ENCODE measurements around the gene WNK4. TPM values are rescaled to one million over a fixed set of nuclear protein-coding genes. Genes with fewer than 3 reads are reported as not detected.

The WNK4 gene
- total RNA-seq, 6 donors from 2014 or later = 0.15 to 1.8 (median 0.26) TPM; not detected in 2

- no peak overlapping the region for H3K27ac ChIP-seq
- no peaks in the 10 kb centered on the region for H3K9me3 ChIP-seq
- ATAC-seq (ENCODE audit: low FRiP score in 2 of 2) = no peak
- peaks cover 4 to 12% (median 6%) of the 10 kb centered on the region in 4 donors for H3K36me3 ChIP-seq
- peaks cover 19 to 32% (median 23%) of the 10 kb centered on the region in 4 donors for H3K4me1 ChIP-seq
- no peak overlapping the region for H3K4me3 ChIP-seq
- no peak for TF ChIP-seq POLR2A (IDR thresholded peaks at IDR 0.05)
- no peak for TF ChIP-seq EP300 (IDR thresholded peaks at IDR 0.05)
- no peak for DNase-seq
- H3K27me3 ChIP-seq = no peaks in the 10 kb centered on the region
These were observed 50.6 kb downstream of the WNK4 start for GRCh38 chr17:42830971-42831370.

- ATAC-seq (ENCODE audit: low FRiP score in 2 of 2) = peak; percentile 41 to 54
- no peak for DNase-seq
- Histone ChIP-seq H3K36me3 (peaks cover 6 to 26% (median 18%) of the 10 kb centered on the region in 4 donors), H3K9me3 (no peaks in the 10 kb centered on the region), H3K27me3 (no peaks in the 10 kb centered on the region), H3K4me1 (peaks cover 19 to 34% (median 23%) of the 10 kb centered on the region in 4 donors), H3K27ac (peak overlapping the region; percentile 89 to 95 (median 92)), H3K4me3 (peak overlapping the region; percentile 79 to 98 (median 94))
- 51 to 55% methylated on average over 9 of the region's 9 CpGs for WGBS, 2 donors
- TF ChIP-seq EP300 (IDR thresholded peaks at IDR 0.05) = no peak
- TF ChIP-seq POLR2A (IDR thresholded peaks at IDR 0.05) = no peak
- TF ChIP-seq POLR2AphosphoS5 (IDR thresholded peaks at IDR 0.05) = no peak
- no peak for TF ChIP-seq CTCF (IDR thresholded peaks at IDR 0.05)
These were observed 52.0 kb downstream of the WNK4 start for GRCh38 chr17:42832213-42832933.

GRCh38 chr17:42832934-42833766 lies 52.7 kb downstream of the WNK4 start, which contains the start of gene PSME3:
Gene PSME3 (plus strand): TSS chr17:42833397. CDS start chr17:42833632, 235 bp downstream.
- H3K27ac ChIP-seq = peak within 1 kb of the TSS; percentile 89 to 95 (median 92)
- DNase-seq = peak; percentile 92 to 97
- ATAC-seq (ENCODE audit: low FRiP score in 2 of 2) = peak; percentile 94 to 97
- peaks cover 19 to 34% (median 23%) of the 10 kb centered on the region in 4 donors for H3K4me1 ChIP-seq
- H3K4me3 ChIP-seq = peak within 1 kb of the TSS; percentile 79 to 98 (median 94)
- TF ChIP-seq CTCF (IDR thresholded peaks at IDR 0.05) = peak in 3 of 6 experiments; percentile 6 to 44 (median 19)
- TF ChIP-seq POLR2A (IDR thresholded peaks at IDR 0.05) = peak; percentile 38 to 97 (median 89)
- peak in 1 of 4 donors; percentile 35 for TF ChIP-seq EP300 (IDR thresholded peaks at IDR 0.05)
- TF ChIP-seq POLR2AphosphoS5 (IDR thresholded peaks at IDR 0.05) = peak; percentile 98 to 99
- WGBS, 2 donors = 0% methylated on average over 42 to 45 of the region's 71 CpGs
- H3K9me3 ChIP-seq = no peaks in the 10 kb centered on the region
- peaks cover 12 to 34% (median 25%) of the 10 kb centered on the region in 4 donors for H3K36me3 ChIP-seq
- no peaks in the 10 kb centered on the region for H3K27me3 ChIP-seq

GRCh38 chr17:42833767-42834422 lies 53.5 kb downstream of the WNK4 start:
- Histone ChIP-seq H3K27me3 (no peaks in the 10 kb centered on the region), H3K27ac (peak overlapping the region; percentile 89 to 95 (median 92)), H3K4me1 (peaks cover 19 to 34% (median 23%) of the 10 kb centered on the region in 4 donors), H3K9me3 (no peaks in the 10 kb centered on the region), H3K4me3 (peak overlapping the region; percentile 79 to 98 (median 94)), H3K36me3 (peaks cover 20 to 41% (median 33%) of the 10 kb centered on the region in 4 donors)
- 6 to 31% methylated on average over 3 to 18 of the region's 18 CpGs for WGBS, 2 donors
- ATAC-seq (ENCODE audit: low FRiP score in 2 of 2) (peak in 1 of 2 donors; percentile 23), DNase-seq (no peak)
- no peak for TF ChIP-seq CTCF (IDR thresholded peaks at IDR 0.05)
- TF ChIP-seq POLR2AphosphoS5 (IDR thresholded peaks at IDR 0.05) = no peak
- TF ChIP-seq EP300 (IDR thresholded peaks at IDR 0.05) = no peak
- no peak for TF ChIP-seq POLR2A (IDR thresholded peaks at IDR 0.05)

Data from upper lobe of left lung (tissue), 6 donors.